Stimulated activated CD4-positive, alpha-beta T cell treated with anti-CD3 and anti-CD28 coated beads, Interleukin-1b, Interleukin-23, amount 100 ng/mL, for 1 hour (primary cell): Measurements from ENCODE around the gene HSD11B1.
"Not testable (repeated sequence)": the region's sequence is repeated elsewhere in the genome, so short reads cannot be mapped to it uniquely, and the experiment has no call there.

Source experiments
- DNase-seq, 2 donors: peaks; one replicate each; pipeline ENCODE4 v3.0.0-alpha.2; 2020; ENCODE audit warnings: low read depth in 2 of 2

The HSD11B1 gene

DNA sequence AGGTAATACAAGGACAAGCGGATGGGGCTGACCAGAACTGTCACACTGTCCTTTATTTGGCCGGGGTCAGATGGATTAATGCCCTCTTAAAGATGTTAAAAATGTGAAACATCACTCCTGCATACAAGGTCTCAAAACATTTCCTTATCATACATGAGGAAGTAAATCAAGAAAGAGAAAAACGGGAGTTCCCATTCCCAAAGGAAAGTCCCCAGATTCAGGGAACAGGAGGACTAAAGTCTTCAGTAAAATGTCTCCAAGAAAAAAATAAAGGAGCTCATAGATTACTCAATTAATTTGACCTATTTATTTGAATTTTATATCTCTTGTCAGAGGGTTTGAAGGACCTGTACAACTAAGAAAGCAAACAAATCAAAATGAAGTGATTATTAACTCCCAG, 13.4 kb upstream of the HSD11B1 start:
- no peak for DNase-seq

DNA sequence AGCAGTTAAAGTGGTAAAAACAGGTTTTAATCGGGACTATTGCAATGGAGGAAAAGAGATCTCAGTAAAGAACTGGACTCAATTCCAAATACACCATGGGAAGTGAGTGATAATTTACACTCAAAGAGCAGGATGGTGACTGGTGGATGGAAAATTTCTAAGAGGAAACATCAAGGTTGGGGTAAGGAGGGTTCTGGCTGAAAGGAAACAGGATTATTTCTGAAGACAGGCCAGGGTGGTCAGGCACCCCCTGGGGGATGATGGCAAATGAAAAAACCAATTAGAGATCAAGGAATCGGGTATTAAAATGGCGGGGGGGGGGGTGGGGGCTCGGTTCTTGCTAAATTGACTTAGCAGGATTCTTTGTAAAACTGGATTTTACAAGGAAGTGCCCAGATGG, 12.3 kb upstream of the HSD11B1 start:
- no peak for DNase-seq

- peak; percentile 33 to 51 for DNase-seq
These were observed 11.7 kb upstream of the HSD11B1 start for GRCh38 chr1:209692745-209693504.

- no peak for DNase-seq
These were observed 8.0 kb upstream of the HSD11B1 start for GRCh38 chr1:209696673-209697072.

DNA sequence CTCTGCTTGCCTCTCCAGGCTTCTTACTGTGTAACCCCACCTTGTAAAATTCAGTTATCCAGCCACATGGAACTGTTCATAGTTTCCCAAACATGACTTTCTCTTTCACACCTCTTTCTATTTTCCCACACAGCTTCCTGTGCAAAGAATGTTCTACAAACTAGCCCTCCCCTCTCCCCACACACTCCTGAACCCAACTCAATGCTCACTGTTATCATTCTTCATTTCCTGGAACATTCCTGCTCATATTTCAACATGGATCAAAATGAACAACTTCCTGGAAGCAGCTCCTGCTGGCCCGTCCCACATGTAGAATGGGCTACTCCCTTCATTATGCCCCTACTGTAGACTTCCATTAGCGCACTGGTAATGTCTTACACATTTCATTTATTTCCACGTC, 7.5 kb upstream of the HSD11B1 start:
- DNase-seq, result no peak

GRCh38 chr1:209700686-209701085, 4.0 kb upstream of the HSD11B1 start:
- DNase-seq, result not testable (repeated sequence)

GRCh38 chr1:209702832-209703231, 1.8 kb upstream of the HSD11B1 start:
- no peak for DNase-seq

DNA sequence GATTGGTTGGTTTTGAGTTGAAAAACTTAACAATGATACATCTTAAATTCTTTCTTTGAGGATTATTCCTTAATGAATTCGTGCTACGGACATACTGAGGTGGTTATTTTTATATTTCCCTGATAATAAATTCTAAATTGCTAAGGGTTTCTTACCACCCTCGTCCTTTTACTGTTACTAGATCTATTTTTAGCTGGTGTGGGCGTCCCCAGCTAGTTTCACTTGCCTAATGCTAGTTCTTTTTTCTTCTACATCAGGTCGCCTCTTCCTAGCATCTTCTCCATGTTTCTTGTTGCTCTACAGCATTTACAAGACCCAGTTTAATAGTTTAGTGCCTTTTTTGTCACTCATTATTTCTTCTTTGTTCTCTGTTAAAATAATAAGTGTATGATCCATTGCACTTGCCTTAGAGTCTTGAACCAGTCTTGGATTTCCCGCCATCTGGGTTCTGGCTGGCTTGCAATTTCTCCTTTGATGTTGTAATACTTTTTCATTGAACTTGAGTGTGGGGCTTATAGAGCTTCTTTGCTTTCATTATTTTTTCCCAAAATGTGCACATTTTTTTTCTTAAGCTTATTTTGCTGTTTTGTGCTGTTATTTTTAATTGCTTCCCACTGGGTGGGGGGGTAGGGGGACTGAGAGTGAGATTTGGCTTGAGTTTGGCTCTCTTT, 677 bp upstream of the HSD11B1 start:
- no peak for DNase-seq

- DNase-seq, result no peak
These were observed 470 bp downstream of the HSD11B1 start for GRCh38 chr1:209705033-209705598.

DNA sequence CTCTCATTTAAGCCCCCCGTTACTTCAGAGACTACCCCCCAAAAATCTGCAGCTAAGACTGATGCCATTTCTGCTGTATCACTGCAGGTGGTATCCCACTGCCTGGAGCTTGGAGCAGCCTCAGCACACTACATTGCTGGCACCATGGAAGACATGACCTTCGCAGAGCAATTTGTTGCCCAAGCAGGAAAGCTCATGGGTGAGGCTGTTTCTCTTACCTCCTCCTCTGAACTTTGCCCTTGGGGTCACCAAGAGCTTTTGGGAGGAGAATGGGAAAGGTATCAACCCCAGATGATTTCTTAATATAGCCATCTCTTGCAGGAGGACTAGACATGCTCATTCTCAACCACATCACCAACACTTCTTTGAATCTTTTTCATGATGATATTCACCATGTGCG, 2.0 kb downstream of the HSD11B1 start:
- no peak for DNase-seq

DNA sequence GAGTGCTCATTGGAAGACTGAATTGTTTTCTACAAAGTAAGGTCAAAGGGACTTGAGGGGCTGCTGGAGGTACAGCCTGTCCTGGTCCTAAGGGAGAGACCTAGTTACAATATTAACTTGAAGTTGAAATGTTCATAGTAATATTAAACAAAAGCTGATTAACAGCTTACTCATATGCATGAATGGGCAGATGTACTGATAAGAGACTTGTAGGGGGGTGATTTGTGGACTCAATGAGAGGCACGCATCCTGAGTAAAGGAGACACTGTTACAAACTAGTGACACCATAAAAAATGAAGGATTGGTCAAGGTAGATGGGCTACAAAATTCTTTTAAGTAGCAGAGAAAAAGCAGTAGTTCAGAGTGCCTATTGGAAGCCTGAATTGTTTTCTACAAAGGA, 2.7 kb downstream of the HSD11B1 start:
- no peak for DNase-seq

DNA sequence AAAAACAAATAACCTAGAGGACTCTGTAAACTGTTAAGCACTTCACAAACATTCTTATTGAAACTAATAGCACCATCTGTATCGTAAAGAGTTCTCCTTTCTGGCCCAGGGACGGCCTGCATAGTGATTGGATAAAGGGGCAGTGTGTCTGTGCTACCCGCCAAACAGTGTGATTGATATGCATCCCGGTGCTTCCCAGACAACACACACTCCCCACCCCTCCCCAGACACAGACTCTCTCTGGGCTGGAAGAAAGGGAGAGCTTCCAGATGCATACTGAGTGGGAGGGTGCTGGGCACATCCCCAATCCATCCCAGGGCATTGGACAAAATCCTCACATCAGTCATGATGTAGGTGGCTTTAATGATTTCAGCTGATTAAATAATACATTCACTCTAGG, 3.7 kb downstream of the HSD11B1 start:
- no peak for DNase-seq

DNA sequence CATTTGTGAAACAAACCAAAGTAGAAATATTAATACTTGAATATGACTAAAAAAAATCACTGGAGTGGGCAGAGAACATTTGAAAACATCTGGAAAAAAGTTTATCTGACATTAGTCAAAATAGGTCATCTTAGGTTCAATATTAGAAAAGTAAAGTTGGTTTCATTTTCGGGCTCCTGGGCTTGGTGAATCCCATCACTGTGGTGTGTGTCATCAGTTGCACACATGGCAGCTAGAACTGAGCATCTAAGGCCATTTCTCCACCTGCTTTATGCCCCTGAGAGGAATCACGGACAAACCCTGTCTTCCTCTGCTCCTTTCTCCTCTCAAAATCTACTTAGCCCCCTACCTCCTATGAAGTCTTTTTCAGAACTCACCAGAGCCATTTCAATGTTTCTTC, 5.4 kb downstream of the HSD11B1 start:
- DNase-seq, result no peak

DNA sequence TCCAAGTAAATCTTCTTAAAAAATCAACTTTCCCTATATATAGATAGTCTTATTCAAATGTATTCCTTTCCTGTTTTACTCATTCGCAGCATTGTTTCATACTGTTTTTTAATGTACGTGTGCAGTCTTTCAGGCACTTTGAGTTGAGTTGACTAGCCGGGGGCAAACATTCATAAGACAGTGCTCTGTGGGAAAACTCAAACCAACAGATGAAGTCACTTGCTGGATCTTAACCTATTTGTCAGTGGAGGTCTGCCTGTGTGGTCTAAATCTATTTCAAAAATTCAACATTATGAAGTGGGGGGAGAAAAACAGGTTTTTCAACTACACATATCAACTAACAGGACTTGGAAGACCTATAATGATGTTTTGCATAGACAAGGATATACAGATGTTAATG, 6.2 kb downstream of the HSD11B1 start:
- no peak for DNase-seq

DNA sequence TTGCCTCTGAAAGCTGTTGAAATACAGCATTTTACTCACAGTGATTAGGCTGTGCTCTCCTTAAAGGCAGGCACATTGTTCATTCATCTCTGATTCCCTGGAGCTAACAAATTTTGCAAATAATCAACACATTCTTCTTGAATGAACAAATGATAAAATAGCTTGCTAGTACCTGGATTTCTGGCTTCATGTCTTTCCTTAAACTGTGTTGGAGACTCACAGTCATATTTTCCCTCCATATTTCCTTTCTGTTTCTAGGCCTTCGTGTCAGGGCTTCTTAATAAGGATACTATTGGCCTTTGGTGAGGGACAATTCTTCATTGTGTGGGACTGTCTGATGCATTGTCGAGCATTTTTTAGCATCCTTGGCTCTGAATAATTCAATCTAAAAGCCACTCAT, 9.7 kb downstream of the HSD11B1 start:
- no peak for DNase-seq

- DNase-seq, result no peak
These were observed 10.7 kb downstream of the HSD11B1 start for GRCh38 chr1:209715314-209715713.

DNA sequence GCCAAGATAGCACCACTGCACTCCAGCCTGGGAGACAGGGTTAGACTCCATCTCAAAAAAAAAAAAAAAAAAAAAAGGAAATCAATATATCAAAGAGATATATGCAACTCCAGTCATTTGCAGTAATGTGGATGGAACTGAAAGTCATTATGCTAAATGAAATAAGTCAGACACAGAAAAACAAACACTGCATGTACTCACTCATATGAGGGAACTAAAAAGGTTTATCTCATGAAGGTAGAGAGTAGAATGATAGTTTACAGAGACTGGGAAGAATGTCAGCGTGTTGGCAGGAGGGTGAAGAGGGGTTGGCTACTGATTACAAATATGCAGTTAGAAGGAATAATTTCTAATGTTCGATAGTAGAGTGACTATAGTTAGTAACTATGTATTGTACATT, 13.2 kb downstream of the HSD11B1 start:
- DNase-seq, result no peak

- DNase-seq, result no peak
These were observed 15.7 kb downstream of the HSD11B1 start for GRCh38 chr1:209720326-209720725.

DNA sequence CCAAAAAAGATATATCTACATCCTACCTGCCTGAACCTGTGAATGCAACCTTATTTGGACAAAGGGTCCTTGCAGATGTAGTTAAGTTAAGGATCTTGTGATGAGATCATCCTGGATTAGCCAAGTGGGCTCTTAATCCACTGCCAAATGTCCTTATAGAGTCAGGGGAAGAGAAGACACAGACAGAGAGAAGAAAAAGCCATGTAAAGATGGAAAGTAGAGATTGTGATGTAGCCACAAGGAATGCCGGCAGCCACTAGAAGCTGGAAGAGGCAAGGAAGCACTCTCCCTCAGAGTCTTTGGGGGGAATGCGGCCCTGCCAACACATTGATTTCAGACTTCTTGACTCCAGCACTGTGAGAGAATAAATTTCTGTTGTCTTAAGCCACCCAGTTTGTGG, 16.2 kb downstream of the HSD11B1 start:
- no peak for DNase-seq

DNA sequence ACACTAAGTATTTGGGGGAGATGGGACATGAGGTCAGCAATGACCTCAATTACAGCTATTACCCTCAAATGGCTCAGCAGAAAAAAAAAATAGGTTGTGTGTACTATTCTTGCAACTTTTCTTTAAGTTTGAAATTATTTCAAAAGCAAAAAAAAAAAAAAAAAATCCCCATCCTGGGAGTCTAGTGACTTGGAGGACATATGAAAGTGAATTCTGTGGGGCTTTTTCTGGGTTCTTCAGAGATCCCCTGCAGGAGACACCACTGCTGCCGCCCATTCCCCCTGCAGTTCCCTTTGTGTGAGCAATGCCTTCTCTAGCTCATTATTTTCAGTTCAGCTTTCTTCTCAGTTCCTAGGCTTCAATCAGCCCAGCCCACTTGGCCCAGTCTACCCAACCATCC, 16.7 kb downstream of the HSD11B1 start:
- no peak for DNase-seq

DNA sequence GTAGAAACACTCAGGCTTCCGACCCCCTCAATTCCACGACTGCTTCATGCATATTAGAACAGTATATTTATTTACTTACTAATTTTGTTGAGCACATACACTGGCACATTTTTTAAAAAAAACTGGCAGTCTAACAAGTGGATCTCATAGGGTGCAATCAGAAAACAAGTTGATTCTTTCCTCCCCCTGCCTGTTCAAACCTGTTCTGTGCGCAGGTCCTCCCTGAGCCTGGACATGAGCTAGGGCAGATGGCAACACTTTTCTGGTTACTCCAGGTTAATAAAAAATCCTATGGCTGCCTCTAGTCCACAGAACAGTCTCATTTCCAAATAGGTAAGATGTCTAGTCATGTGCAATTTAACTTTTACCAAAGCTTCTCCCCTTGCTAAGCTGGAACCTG, 18.6 kb downstream of the HSD11B1 start:
- DNase-seq, result no peak

DNA sequence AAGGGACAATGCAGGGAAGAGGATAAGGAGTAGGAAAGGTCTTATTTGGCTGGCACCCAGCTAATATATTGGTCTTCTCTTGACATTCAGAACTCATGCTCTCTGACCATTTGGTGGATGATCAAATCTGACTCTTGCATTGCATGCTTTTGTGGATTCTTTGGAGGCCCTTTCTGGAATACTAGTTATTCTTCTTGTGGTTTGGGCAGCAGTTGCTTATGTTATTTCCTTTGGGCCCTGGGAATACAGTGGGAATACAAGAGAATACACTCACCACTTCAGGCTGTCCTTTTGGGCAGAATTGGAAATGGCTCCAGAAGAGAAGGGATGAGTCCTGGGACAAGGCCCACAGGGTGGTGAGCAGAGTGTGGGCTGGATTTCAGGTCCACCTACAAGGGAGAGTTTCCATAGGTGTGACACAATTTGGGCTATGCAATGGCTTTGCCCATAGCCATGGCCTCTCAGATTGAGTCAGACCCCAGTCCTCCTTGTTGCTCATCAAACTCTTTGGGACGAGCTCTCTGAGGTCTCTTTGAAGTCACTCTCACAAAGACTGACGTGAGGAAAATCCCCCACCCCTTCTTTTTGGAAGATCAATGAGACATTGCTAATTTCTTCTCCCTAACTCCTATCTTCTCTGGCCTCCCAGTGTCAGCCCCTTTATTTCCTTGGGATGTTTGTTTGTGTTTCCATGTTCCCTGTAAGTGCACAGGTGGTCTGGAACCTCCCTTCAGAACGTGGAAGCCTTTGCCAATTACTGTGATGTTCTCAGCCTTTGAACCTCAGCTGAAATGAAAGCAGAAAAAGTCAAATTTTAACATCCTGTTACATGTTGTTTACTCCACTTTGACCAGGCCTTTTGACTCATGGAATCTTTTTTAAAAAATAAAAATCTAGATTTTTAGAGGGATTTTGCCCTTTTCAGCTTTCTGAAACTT, 19.4 kb downstream of the HSD11B1 start:
- DNase-seq, result no peak
